Epidermal melanocyte (primary cell): ENCODE data around the gene POLR2H.
A peak's percentile ranks its signal among the peaks of the same experiment; 100 is the strongest.

Source experiments
- DNase-seq: peaks from one replicate; pipeline ENCODE4 v3.0.0; 2011; ENCODE audit warnings: low spot score; ENCODE audit not compliant: insufficient read length

Gene POLR2H

GRCh38 chr3:184361532-184361931, at the start of gene POLR2H, which contains the start of gene CLCN2:
Gene POLR2H, plus strand, starts transcription at chr3:184361710. Its CDS starts 1,783 bp downstream, at chr3:184363493.
Gene CLCN2, minus strand, starts transcription at chr3:184361605. Its CDS starts 126 bp downstream, at chr3:184361479.
- DNase-seq: no peak

- DNase-seq: peak; percentile 91
Measured at GRCh38 chr3:184314363-184314699, 47.2 kb upstream of the POLR2H start, which contains the start of gene EIF4G1. Gene EIF4G1, plus strand, starts transcription at chr3:184314606. Its CDS starts 1,191 bp downstream, at chr3:184315797.

DNA sequence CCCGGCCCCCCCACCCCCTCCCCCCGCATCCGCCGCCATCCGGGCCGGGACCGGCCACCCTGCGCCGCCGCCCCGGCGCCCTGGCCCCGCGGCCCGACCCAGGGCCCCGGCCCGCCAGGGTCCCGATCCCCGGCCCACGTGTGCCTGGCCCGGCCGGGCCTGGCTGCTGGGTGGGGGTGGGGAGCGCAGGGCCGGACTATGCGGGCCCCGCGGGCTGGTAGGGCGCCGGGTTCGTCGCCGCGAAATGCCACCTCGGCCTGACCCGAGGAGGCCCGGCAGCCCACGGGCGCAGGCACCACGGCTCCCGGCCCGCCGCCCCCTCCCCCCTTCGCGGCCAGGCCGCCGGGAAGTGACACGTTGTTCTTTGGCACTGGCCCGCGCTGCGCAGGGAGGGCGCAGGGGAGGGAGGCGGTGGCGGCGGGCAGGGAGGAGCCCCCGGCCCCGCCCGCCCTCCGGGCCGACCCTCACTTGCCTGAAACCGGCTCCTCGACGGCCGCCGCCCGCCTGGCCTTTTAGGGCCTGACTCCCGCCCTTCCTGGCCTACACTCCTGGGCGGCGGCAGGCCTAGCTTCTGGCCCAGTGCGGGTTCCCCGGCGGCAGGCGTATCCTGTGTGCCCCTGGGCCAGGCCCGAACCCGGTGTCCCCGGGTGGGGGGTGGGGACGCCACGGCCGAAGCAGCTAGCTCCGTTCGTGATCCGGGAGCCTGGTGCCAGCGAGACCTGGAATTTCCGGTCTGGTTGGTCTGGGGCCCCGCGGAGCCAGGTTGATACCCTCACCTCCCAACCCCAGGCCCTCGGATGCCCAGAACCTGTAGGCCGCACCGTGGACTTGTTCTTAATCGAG, 46.6 kb upstream of the POLR2H start:
- no peak for DNase-seq

- no peak for DNase-seq
Measured at GRCh38 chr3:184315543-184315867, 46.0 kb upstream of the POLR2H start.

GRCh38 chr3:184315871-184316661, 45.4 kb upstream of the POLR2H start:
- DNase-seq: no peak

- DNase-seq: no peak
Measured at GRCh38 chr3:184316792-184317191, 44.7 kb upstream of the POLR2H start.

DNA sequence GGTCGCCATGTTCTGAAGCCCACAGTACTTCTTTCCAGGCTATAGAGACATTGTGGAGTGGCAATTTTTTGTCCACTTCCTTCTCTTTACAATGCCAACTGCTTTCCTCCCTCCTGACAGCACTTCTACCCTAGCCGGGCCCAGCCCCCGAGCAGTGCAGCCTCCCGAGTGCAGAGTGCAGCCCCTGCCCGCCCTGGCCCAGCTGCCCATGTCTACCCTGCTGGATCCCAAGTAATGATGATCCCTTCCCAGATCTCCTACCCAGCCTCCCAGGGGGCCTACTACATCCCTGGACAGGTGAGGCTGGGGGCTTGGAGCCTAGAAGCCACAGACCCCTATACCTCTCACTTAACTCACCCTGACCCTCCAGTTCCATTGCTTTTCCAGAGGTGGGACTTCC, 44.3 kb upstream of the POLR2H start:
- DNase-seq: no peak

GRCh38 chr3:184320104-184320445, 41.4 kb upstream of the POLR2H start:
- DNase-seq: peak; percentile 96

GRCh38 chr3:184321666-184322065, 39.8 kb upstream of the POLR2H start:
- DNase-seq: no peak

DNA sequence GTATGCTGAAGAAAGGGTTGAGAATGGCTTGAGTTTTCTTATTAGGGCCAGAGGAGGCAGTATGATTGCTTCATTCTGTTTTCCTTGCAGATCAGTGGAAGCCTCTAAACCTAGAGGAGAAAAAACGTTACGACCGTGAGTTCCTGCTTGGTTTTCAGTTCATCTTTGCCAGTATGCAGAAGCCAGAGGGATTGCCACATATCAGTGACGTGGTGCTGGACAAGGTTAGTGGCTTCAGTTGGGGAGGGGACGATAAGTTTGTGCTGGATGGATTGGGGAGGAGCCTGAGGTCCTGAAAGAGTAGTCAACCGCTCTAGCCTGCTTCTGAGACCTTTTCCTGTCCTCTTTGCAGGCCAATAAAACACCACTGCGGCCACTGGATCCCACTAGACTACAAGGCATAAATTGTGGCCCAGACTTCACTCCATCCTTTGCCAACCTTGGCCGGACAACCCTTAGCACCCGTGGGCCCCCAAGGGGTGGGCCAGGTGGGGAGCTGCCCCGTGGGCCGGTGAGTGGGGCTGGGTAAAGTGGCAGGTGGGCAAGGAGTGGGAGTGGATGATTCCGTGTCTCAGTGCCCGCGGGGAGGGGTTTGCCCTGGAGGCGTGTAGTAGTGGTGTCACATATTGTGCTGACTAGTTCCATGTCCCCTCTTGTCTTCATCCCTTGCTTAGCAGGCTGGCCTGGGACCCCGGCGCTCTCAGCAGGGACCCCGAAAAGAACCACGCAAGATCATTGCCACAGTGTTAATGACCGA, 38.6 kb upstream of the POLR2H start:
- no peak for DNase-seq

DNA sequence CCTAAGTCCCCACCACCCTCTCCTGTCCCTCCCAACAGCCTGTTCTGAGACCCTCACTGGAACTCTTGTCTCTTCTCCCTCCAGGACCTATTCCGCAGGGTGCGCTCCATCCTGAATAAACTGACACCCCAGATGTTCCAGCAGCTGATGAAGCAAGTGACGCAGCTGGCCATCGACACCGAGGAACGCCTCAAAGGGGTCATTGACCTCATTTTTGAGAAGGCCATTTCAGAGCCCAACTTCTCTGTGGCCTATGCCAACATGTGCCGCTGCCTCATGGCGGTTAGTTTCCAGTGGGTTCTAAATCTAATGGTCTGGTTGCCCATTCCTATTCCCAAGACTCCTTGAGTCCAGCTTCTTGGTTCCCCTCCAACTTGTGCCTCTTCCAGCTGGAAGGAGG, 37.8 kb upstream of the POLR2H start:
- DNase-seq: no peak

- DNase-seq: no peak
Measured at GRCh38 chr3:184325269-184325668, 36.2 kb upstream of the POLR2H start.

GRCh38 chr3:184325715-184326369, 35.7 kb upstream of the POLR2H start:
- no peak for DNase-seq

DNA sequence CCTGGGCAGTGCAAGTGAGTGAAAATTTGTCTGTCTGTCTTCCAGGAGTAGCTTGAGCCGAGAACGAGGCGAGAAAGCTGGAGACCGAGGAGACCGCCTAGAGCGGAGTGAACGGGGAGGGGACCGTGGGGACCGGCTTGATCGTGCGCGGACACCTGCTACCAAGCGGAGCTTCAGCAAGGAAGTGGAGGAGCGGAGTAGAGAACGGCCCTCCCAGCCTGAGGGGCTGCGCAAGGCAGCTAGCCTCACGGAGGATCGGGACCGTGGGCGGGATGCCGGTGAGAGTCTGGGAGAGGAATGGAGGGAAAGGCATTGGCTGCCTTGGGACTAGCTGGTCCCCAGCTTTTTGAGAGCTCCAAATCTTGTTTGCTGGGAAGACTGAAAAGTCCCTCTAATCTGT, 34.3 kb upstream of the POLR2H start:
- DNase-seq: no peak

- DNase-seq: no peak
Measured at GRCh38 chr3:184328516-184328915, 33.0 kb upstream of the POLR2H start.

- DNase-seq: no peak
Measured at GRCh38 chr3:184332370-184333090, 29.0 kb upstream of the POLR2H start.

DNA sequence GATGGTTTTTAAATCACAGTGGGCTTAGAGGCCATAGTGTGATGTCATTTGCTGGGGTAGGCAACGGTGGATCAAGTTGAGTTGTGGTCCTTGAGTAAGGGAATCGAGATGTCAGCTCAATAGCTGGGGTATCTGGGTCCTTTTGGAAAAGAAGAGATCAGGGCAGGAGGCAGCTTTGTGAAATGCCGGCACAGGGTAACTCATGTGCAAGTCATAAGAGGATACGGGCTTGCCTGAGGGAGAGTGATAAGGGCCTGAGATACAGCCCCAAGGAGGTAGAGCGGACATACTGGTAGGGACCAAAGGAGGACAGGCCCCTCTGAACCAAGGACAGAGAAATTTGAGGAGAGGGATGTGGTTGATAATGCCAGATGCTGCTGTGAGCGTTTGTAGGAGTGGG, 28.3 kb upstream of the POLR2H start:
- no peak for DNase-seq

DNA sequence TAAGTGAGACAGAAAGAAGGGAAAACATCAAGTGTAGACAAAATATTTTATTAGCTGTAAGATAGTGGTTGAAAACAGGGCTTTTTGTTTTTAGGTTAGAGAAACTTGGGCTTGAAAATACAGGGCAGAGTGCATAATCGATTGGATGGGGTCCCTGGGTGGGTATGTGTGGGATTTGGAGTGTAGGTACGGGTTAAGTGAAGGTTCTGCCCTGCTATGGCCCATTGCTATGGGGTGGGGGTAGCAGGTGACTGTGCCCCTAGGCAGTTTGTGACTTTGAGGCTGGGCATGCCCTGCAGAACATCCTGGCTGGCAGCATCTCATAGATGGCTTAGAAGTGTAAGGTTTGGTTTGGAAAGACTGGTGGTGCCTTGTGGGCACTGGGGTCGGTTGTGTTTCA, 27.8 kb upstream of the POLR2H start:
- DNase-seq: no peak

DNA sequence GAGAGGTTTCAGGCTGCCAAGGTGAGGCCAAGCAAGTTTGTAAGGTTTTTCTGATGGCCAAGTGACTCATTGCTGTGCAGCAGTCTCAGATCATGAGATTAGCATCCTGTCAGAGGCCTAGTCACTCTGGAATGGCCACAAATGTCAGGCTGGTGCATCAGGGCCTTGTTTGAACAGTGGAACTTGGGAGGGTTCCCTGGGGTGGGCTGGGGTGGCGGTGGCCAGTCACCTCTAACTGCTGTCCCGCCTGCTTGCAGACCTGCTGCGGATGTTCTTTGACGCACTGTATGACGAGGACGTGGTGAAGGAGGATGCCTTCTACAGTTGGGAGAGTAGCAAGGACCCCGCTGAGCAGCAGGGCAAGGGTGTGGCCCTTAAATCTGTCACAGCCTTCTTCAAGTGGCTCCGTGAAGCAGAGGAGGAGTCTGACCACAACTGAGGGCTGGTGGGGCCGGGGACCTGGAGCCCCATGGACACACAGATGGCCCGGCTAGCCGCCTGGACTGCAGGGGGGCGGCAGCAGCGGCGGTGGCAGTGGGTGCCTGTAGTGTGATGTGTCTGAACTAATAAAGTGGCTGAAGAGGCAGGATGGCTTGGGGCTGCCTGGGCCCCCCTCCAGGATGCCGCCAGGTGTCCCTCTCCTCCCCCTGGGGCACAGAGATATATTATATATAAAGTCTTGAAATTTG, 26.9 kb upstream of the POLR2H start:
- no peak for DNase-seq

- DNase-seq: no peak
Measured at GRCh38 chr3:184335291-184335660, 26.2 kb upstream of the POLR2H start.
